Gastrocnemius medialis (tissue), 4 donors: Measurements from ENCODE around the gene BMP2K.

Experiments
- CTCF ChIP-seq, 5 experiments: fragments of 450-650 bp in 3 of 5; fragments of 200-600 bp in 2 of 5; sonication (generic) in 2 of 5; IDR thresholded peaks in 4 of 5; conservative IDR thresholded peaks in 1 of 5; 1 replicate in 4 of 5; 2 replicates in 1 of 5; pipeline ENCODE4 v1.5.1; 2016 to 2019; ENCODE audit warnings: antibody characterized with exemption in 5 of 5, mild to moderate bottlenecking in 3 of 5, moderate library complexity in 3 of 5
- POLR2A ChIP-seq, 2 donors: fragments of 450-650 bp; IDR thresholded peaks; one replicate each; pipeline ENCODE4 v1.6.1; 2017; ENCODE audit warnings: antibody characterized with exemption in 2 of 2, mild to moderate bottlenecking in 2 of 2, moderate library complexity in 2 of 2

- TF ChIP-seq CTCF (IDR thresholded peaks at IDR 0.05 in 4 of 5, conservative IDR thresholded peaks at IDR 0.05 in 1 of 5) (no peak), POLR2A (IDR thresholded peaks at IDR 0.05) (no peak)
These were observed 3.5 kb upstream of the BMP2K start for GRCh38 chr4:78772526-78773091.
